ENCODE data around the gene ZNF346.

- TF ChIP-seq CTCF (IDR thresholded peaks at IDR 0.05): no peak
- TF ChIP-seq ZFX (IDR thresholded peaks at IDR 0.05; ENCODE audit: borderline replicate concordance): no peak
Observed at GRCh38 chr5:177066224-177066623, 43.7 kb downstream of the ZNF346 start.
